GM18519 (cell line): Measurements from ENCODE around the gene POGZ.
"Not testable (repeated sequence)": the region's sequence is repeated elsewhere in the genome, so short reads cannot be mapped to it uniquely, and the experiment has no call there.

ENCODE experiments used
- ATAC-seq: cut with Tn5 transposase; IDR thresholded peaks from one replicate; pipeline ENCODE4 v1.9.1; 2021; ENCODE audit warnings: mild to moderate bottlenecking, moderate library complexity; ENCODE audit not compliant: unreplicated experiment, low FRiP score

POGZ gene

DNA sequence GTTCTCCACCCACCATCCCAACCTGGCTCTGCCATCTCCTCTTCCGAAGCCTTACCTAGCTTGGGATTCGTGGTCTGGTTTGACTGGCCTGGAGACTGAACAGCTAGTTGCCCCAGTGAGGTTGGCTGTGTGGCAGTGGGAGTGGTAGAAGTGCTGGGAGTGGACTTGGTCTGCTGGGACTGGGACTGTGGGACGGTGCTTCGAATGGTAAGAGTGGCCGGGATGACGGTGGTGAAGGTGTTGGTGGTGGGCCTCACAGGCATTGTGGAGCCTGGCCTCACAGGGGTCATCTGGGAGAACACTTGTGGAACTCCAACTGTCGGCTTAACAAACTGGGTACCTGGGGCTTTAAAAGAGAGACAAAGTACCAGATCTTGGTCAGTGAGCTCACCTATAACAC lies 31.2 kb downstream of the POGZ start:
- no peak for ATAC-seq

DNA sequence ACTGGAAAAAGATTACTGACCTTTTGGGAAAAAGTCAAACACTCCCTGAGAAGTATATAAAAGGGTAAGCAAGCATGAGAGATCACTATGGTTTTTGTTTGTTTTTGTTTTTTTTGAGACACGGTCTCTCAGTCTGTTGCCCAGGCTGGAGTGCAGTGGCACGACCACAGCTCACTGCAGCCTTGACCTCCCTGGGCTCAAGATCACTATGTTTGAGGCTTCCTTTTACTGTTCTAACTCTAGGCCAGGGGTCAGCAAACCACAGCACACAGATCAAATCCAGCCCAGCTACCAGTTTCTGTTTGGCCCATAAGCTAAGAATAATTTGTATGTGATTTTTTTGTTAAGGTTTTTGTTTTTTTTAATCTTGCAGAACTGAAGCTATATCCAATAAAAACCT lies 34.2 kb downstream of the POGZ start:
- ATAC-seq: no peak

DNA sequence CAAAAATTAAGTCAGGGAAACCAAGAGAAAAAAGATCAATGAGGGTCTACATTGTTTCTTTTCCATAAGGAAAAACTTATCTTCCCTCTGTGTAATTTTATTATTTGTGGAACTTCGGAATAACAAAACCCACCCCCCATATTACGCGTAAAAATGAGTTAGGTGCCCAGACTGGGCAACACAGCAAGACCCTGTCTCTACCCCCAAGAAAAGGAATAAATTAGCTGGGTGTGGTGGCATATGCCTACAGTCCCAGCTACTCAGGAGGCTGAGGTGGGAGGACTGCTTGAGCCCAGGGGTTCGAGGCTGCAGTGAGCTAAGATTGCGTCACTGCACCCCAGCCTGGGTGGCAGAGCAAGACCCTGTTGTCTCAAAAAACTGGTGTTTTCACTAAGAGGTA lies 39.5 kb downstream of the POGZ start:
- ATAC-seq: no peak

DNA sequence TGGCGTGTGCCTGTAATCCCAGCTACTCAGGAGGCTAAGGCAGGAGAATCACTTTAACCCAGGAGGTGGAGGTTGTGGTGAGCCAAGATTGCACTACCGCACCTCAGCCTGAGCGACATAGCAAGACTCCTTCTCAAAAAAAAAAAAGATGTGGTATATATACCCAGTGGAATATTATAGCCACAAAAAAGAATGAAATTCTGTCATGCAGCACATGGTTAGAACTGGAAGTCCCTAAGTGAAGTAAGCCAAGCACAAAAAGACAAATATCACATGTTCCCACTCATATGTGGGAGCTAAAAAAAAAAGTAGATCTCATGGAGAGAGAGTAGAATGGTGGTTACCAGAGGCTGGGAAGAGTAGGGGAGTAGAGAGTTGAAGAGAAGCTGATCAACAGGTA lies 41.2 kb downstream of the POGZ start:
- ATAC-seq: no peak

DNA sequence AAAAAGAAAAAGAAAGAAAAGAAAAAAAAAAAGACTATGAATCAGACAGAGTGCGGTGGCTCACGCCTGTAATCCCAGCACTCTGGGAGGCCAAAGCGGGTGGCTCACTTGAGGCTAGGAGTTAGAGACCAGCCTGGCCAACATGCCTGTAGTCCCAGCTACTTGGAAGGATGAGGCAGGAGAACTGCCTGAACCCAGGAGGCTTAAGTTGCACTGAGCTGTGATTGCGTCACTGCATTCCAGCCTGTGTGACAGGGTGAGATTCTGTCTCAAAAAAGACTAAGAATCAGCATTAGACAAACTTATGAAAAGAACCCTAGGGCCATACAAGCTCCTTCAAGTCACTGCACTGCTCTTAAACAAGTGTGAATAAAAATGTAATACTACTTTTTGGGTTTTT lies 43.1 kb downstream of the POGZ start:
- ATAC-seq: no peak

DNA sequence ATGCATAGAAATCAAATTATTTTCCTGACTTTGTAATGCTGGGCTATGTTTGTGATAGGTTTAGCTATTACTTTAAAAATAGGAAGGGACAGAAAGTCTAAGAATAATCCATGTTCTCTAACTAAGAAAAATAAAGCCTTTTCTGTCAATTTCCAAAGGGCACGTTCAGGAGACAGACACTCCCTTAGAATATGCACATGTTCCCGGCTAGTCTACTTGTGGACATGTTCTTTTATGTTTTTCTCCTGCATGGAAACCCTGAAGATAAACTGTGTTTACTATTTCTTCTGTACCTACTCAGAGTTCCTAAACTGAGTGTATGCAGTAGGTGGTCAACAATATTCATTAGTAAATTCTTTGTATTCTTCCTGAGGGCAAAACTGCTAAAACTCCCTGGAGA lies 47.4 kb downstream of the POGZ start:
- no peak for ATAC-seq

DNA sequence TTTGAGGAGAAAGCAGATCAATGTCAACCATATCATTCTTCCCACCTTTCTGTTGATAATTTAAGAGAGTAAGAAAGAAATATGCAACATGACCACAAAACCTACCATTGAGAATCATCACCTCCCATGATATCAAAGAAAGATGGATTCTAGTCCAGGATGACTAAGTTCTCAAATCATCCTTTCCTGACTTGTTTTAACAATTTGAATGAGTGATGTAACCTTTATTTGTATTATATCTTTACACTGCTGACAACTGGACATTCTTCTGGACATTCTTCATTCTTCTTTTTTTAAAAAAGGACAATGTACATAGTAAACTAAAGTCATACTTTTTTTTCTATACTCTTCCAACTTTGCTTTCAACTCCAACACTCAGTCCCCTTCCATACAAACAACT lies 50.4 kb downstream of the POGZ start:
- no peak for ATAC-seq

DNA sequence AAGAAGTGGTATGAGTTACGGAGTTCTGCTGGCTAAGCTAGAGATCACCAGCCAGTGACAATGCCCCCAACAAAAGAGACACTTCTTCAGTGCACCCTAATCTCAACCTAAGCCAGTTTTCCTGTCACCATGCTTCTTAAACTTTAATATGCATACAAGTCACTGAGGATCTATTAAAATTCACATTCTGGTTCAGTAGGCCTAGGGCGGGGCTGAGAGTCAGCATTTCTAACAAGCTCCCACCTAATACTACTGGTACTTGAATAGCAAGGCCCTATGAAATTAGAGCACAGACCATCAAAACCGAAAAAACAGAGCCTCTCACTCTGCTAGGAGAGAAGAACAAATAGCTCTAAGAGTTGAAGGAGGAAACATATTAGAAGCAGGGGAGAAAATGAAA lies 52.0 kb downstream of the POGZ start:
- ATAC-seq: no peak

DNA sequence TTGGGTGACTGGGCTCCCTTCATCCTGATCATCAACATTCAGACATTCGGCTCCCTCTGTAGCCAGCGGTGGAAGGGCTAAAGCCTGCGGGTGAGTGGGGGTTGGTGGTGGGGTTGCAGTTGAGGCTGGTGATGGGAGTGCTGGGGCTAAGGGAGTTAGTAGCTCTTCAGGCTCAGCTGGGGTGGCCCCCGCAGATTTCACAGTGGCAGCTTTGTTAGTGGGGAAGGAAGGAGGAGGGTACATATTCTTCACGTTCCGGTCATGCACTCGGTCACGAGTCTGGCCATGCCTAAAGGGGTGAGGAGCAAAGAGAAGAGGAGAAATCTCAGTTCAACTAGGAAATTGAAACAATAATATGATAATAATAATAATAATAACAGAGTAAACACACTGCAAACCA lies 53.1 kb downstream of the POGZ start:
- no peak for ATAC-seq

DNA sequence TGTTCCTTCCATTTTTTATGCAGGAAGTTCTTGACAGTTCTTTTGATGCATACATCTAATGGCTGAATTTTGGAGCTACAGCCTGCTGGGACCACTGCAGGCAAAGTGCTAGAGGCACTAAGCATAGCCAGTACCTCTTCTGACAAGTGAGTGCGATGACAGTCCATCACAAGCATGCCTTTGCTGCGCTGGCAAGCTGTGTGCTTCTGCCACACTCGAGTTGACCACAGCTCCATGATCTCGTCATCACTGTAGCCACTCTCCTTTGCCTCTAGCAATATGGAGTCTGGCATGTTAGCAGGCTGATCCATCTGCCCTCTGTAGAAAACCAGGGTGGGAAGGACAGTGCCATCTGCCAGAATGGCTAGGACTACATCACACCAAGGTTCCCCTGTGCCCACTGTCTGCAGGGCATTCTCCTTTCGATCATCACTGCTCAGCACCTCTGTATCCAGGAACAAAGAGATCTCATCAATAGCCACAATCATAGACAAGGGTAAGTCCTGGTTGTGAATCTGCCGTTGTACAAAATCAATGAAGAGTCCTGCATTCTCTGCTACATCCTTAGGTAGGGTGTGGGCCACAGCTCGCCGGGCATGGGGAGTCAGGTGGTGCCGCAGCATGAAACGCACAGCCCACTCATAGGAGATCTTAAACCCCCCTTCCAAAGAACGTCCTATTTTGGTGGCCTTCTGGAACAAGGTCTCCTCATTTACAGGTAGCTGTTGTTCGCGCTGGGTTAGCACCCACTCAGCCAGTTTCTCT lies 53.9 kb downstream of the POGZ start:
- ATAC-seq: no peak

DNA sequence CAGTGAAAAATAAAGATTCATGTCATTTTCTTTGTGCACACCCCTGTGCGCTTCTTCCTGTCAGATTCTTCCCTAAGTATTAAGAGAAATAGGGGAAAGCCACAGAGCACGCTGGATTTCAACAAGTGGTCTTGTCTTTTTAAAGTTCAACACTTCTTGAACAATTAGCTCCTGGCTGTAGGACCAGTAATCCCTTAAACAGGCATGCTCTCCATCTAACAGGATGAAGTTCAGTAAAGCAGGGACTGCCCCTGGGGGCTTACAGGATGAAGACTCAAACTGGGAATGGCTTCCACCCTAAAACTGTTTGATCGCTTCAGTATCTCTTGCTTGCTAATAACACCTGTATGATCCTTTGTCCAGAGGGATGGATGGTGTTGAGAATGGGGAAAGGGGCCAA lies 55.7 kb downstream of the POGZ start:
- no peak for ATAC-seq

DNA sequence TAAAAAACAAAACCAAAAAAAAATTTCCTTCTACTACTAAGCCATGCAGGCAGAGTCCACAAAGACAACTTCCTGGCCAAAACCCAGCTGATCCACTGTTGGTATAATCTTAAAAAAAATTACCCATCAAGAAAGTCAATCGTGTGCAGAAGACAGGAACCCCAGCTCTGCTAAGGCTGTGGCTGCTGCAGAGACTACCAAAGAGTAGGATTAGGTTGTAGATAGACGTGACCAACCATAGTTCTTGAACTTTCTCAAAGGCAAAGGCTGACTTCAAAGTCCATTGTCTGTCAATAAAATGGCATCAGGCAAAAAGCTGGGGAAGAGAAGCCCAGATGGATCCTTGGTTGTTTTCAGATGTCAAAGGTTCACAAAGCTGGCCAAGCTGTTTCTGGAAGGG lies 56.5 kb downstream of the POGZ start:
- no peak for ATAC-seq

DNA sequence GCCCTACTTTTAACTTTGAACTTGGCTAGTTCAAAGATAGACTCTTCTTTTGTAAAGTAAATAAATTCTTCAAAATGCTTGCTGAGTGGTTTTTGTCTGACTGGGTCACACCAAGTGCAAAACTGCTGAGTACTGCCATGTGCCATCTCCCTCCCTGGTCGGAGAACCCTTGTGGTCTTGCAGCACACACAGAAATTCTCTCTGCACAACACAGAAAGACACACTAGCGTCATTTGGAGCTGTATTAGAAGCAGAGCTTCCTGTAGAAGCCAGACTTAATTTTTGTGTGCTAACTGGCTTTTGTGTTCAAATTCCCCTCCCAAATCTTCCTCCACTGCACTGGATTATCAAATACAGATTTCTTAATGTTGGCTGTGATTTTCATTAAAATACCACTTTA lies 57.4 kb downstream of the POGZ start:
- no peak for ATAC-seq

DNA sequence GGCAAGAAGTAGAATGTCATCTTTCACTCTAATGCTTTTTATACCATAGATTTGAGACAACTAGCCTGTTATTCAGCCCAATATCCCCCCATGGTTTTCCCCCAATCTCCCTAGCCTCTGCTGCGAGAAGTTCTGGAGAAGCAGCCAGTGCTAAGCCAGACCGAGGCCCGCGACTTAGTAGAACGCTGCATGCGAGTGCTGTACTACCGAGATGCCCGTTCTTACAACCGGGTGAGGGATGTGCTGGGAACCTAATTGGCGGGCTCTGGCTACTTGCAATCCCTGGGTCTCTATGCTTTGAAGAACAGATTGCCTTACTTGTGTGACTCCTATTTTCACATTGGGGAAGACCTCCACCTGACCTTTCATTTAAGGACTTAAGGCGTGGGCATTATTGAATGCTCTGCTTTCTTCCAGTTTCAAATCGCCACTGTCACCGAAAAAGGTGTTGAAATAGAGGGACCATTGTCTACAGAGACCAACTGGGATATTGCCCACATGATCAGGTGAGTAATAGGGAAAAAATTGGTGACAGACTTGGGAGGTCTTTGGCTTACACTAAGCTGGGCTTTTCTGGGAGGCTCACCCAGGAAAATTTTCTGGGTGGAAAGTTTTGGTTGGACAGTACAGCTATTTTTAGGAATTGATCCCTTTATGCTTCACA lies 58.0 kb downstream of the POGZ start:
- ATAC-seq: no peak

DNA sequence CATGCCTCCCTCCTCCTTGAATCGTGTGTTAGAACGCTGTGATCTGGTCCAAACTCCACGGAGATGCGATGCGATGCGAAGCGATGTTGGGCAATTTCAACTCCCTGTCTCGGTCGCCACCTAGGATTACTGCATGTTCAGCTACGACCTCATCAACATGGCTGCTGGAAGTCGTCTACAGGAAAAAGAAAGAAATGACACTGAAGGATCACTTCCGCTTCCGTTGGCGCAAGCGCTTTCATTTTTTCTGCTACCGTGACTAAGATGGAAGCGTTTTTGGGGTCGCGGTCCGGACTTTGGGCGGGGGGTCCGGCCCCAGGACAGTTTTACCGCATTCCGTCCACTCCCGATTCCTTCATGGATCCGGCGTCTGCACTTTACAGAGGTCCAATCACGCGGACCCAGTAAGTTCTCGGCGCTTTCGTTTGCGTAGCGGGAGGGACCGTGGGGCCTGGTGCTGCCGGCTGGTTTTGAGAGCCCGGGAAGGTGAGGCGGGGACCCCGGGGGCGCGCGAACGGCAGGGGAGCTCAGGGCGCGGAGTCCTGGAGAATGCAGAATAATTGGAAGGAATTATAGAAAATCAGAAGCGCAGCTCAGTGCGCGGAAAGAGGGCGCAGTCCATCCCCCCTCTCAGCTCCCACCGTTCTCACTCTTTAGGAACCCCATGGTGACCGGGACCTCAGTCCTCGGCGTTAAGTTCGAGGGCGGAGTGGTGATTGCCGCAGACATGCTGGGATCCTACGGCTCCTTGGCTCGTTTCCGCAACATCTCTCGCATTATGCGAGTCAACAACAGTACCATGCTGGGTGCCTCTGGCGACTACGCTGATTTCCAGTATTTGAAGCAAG lies 59.7 kb downstream of the POGZ start, which contains the start of gene PSMB4:
Gene PSMB4 (plus strand): TSS at position 250 of the 848 bp plus-strand sequence. CDS start 15 bp downstream, at position 265.
- no peak for ATAC-seq

DNA sequence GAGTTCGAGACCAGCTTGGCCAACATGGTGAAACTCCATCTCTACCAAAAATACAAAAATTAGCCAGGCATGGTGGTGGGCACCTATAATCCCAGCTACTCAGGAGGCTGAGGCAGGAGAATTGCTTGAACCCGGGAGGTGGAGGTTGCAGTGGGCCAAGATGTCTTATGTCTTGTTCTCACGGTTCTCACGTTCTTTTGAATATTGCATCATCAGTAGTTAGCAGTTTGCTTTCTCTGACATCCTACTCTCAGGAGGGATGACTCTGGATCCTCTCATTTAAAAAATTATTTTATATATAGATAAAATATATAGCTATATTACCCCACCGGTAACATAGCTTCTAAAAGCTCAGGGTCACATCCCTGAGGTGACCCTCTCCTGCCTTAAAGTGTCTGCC lies 63.0 kb downstream of the POGZ start:
- not testable (repeated sequence) for ATAC-seq

DNA sequence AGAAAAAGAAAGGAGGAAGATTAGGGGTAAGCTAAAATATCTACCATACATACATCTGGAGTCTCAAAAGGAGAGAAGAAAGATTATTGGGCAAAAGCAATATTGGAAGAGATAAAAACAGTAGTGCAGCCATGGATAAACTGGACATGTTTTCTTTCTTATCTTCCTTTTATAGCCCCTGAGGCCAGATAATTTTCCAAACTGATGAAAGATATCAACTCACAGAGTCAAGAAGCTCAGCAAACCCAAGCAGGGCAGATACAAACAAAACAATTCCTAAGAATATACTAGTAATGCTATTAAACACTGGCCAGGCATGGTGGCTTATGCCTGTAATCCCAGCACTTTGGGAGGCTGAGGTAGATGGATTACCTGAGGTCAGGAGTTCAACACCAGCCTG lies 65.7 kb downstream of the POGZ start:
- no peak for ATAC-seq

DNA sequence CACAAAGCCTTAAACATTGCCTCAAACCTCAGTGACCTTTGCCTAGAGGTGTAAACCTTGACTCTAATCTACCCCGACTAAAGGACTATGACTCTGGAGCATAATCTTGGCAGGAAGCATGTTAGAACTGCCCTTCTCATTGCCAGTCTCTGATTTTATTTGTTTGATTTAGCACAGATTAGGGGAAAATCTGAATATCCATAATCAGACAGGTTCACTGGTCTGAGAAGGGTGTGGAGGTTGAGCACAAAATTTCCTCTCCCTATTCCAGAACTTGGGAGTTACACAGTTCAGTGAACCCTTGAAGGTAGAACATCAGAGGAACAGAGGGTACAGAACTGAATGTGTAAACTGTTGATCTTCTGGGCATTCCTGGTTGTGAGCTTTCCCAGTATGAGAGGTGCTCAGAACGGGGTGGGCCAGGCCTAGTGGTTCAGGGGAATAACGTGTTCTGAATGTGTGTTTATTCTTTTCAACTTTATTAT lies 68.2 kb downstream of the POGZ start:
- ATAC-seq: no peak

DNA sequence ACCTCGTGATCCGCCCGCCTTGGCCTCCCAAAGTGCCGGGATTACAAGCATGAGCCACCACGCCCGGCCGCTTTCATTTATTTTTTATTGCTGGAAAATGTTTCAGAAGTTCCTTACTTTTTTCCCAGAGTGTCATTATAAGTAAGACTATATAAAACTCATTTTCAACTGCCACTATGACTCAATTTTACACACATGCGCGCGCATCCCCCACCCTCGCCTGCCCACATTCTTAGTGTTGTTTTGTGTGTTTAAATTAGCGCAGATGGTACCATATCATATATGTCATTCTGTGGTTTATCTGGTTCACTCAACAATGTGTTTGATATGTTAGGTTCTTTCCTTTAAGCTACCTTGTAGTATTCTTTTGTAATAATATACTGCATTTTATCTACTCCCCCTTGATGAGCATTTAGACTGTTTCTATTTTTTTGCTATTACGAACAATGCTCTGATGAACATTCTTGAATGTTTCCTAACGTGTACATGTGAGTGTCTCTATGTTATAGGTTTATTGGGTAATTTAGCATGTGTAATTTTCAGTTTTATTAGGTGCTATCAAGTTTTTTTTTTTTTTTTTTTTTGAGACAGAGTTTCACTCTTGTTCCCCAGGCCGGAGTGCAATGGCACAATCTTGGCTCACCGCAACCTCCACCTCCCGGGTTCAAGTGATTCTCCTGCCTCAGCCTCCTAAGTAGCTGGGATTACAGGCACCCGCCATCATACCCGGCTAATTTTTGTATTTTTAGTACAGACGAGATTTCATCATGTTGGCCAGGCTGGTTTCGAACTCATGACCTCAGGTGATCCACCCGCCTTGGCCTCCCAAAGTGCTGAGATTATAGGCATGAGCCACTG lies 68.8 kb downstream of the POGZ start:
- not testable (repeated sequence) for ATAC-seq

DNA sequence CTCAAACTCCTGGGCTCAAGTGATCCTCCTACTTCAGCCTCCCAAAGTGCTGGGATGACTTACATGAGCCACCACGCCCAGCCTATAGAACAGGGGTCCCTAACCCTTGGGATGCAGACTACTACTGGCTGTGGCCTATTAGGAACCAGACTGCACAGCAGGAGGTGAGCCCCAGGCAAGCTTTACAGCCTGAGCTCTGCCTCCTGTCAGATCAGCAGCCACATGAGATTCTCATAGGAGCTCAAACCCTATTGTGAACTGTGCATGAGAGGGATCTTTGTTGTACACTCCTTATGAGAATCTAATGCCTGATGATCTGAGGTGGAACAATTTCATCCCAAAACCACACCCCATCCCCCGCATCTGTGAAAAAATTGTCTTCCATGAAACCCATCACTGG lies 73.3 kb downstream of the POGZ start:
- ATAC-seq: no peak
